Measurements from ENCODE around the gene CDYL.
"Not testable (repeated sequence)": the region's sequence is repeated elsewhere in the genome, so short reads cannot be mapped to it uniquely, and the experiment has no call there.

CDYL gene

DNA sequence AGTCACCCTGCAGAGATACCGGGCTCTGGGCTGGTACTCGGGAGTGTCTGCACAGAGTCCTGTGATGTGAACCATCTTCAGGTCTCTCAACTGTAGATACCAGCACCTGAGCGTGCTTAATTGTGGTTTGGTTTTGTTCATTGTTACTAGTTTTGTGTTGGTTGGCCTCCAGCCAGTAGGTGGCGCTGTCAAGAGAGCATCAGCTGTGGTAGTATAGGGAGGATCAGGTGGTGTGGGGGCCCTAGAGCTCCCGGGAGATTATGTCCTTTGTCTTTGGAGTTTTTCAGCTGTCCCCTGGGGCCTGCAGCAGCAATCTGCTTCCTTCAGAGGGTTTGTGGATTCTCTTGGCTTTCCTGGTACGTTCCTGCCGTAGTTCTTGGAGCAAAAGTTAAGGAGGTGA is 67.9 kb downstream of the CDYL start:
- no peak for DNase-seq (ENCODE audit: low read depth)

DNA sequence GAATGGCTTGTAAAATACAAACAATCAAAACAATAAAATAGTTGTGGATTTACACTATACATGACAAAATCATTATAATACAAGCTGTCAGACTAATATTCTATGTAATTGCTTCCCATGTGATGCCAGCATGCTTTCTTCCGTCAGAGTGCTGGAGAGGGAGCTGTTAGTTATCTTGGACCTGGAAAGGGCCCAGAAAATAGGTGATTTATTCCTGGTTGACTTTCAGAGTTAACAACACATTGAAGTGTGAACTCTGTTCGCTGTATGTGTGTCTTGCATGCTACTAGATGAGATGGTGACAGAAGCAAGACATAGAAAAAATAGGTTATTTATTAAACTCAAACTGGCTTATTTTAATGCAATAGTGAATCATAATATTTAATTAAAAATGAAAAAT is 70.2 kb downstream of the CDYL start:
- DNase-seq (ENCODE audit: low read depth) = no peak

DNA sequence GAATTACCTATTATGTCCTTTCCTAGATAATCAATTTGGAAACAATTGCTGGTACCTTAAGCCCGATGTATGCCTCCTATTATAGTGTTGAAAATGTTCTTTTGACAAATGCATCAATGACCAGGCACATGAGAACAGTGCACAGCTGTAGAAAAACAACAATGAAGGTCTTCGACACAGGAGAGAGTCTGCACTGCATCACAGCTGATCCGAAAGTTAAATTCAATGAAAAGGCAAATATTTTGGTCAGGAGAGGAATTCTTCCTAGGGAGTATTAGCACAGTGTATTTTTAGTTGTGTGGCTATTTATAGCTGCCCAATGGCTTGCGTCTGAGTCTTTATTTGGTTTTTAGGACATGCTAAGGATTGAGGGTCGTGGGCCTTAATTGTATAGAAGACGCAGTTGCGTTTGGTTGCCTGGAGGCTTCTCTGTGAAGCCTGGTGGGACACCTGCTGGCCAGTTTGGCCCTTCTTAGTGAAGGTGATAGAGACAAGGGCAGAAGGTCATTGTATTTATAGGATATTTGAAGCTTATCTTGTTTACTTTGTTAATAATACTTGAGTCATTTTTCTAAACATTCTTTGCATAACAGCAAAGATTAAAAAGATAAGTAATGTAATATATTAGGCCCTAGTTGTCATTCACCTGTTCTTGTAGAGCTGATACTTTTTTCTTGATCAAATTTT is 72.3 kb downstream of the CDYL start:
- DNase-seq (ENCODE audit: low read depth) = no peak

DNA sequence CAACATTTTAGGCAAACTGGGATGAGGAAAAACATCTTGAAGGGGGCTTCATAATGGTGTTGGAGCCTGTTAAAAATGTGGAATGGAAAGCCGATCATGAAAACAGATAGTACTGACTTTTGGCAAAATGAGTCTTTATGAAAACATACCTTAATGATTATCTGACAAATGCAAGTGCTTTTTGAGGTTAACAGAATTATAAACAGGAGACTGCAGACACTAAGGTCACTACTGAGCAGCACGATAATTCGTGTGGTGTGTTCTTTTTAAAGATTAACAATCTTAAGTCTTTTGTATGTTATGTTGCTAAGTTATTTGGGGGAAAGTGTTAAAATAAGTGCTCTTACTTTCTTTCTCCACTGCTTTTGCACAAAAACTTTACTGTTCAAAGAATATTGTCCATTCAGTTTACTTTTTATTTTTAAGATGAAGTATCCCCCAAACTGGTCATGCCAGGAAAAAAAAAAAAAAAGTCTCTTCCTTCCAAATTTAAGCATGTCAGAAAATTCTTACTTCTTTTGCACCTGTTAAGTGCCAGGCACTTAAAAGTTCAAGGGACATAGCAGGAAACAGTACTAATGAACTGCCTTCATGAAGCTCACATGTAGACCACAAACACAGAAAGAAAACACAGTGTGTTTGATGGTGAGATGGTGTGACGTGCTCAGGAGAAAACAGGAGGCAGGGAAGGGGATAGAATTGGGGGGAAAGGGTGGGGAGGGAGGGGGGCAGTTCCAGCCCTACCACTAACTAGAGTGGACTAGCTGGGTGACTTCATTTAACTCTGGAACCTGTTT is 73.2 kb downstream of the CDYL start:
- DNase-seq (ENCODE audit: low read depth) = no peak

DNA sequence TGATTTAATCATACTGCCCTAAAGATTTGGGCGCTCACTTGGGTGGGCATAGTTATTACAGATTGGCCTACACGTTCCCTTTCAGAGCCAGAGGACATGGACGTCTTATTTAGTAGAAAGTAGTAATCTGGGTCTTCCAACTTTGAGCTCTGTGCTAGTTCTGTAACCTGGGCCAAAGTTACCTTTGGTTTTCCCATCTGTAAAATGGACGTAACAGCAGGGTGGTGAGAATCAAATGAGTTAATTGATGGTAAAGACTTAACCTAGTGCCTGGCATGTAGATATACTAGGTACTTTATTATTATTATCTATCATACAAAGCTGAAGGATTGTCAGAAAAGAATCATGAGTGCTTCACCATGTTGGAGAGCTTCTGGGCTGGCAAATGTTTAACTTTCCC is 74.8 kb downstream of the CDYL start:
- no peak for DNase-seq (ENCODE audit: low read depth)

DNA sequence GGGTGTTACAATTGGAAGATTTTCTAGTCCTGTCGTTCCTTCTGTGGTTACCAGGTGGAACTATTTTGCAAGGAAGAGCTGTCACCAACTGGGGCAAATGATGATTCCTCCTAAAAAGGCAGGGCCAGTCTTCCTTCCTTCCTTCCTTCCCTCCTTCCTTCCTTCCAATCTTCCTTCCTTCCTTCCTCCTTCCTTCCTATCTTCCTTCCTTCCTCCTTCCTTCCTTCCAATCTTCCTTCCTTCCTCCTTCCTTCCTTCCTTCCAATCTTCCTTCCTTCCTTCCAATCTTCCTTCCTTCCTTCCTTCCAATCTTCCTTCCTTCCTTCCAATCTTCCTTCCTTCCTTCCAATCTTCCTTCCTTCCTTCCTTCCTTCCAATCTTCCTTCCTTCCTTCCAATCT is 76.0 kb downstream of the CDYL start:
- not testable (repeated sequence) for DNase-seq (ENCODE audit: low read depth)

DNA sequence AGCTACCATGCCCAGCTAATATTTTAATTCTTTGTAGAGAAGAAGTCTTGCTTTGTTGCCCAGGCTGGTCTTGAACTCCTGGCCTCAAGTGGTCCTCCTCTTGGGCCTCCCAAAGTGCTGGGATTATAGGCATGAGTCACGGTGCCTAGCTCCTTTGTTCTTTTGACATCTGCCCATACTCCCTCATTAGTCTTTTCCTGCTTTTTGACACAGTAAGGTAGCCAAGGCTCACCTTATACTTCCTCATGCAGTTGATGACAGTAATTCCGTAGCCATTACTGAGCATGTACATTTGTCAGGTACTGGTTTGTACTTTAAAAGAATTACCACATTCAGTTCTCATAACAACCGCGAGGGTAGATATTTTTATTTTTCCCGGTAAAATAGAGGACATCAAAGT is 76.7 kb downstream of the CDYL start:
- DNase-seq (ENCODE audit: low read depth) = no peak

DNA sequence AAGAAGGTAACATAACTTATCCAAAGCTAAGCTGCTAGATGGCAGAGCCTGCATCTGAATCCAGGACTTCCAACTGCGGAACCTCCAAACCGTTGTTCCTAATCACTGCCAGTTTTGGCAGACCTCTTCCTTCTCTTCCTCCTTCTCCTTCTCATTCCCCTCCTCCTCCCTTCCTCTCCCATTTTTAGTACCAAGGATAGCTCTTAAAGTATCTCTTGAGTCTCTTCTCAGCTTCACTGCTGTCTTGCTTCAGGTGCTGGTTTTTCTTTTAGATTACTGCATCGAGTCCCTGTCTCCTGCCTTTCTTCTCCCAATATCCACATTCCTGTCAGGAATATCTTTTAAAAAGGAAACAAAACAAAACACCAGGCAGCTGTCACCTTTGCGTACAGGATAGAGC is 77.1 kb downstream of the CDYL start:
- no peak for DNase-seq (ENCODE audit: low read depth)

DNA sequence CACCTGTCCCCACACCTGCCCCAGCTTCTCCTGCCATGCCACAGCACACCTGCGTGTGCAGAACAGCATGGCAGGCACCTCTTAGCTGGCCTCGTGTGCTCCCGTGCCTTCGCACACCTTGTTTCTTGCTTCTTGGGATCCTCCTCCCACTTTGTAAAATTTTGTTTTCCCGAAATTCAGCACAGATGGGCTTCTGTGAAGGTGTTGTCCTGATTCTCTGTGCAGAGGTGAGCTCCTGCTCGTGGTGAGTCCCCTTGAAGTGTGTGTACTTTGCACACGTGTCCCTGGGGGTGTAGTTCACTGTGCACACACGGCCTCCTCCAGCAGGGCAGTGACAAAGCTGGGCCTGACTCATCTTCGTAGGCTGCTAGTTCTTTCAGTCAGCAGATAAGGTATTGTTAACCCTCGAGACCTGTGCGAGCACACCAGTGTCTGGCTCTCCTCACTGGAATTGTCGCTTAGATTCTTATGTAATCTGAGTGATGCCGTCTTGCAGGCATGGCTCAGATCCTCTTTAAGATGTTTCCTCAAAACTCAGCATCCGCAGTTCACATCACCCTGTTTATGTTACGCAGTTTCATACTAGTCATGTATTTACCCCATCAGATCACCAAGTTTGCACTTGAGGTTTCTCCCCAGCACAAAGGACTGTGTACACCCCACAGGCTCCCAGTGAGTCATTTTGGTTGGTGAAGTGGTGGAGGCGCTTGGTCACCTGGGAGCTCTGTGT is 77.7 kb downstream of the CDYL start:
- no peak for DNase-seq (ENCODE audit: low read depth)

DNA sequence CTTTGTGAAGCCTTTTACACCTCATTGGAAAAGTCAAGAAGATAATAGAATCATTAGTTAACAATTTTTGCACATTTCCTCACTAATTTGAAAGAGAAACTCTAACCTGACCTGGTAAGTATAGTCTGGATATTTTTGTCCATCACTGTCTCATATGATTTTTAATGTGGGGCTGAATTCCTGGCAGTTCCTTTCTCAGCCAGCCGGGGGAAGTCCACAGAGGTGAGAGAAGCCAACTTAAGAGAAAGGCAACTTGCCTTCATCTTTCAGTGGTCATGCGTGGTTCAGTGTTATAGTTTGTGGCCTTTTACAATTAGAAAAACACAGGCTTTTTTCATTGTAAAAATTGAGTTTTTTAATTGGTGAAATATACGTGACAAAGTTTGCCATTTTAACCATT is 80.6 kb downstream of the CDYL start:
- DNase-seq (ENCODE audit: low read depth) = no peak

DNA sequence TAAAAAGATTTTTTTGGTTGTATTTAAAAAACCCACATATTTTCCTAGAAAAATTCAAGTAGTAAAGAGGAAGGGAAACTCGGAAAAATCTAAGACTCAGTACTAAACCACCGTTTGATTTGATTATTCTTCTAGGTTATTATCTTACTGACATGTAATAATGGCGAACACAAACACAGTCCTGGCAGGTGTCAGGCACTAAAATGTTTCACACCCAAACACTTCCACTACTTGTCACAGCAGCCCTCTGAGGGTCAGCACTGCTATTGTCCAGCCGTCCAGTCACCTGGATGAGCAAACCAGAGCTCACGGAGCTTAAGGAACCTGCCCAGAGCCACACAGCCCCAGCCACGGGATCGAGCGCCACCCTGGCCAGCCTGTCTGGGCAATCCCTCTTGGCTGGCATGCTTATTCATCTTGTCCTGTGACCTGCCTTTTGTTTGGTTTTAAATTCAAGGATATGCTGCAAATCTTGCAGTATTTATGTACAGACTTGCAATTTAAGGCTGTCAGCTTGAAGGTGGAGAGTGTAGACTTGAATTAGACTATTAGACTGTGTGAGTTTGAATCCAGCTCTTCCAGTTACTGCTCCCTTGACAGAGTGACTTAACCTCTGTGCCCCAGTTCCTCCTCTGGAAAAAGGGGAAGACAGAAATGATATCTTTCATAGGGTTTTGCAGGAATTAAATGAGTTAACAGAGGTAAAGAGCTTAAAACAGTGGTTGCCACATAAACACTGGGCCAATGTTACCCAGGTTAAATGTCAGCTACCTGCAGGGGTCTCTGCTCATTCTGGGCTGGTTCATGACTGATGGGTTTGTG is 82.2 kb downstream of the CDYL start:
- no peak for DNase-seq (ENCODE audit: low read depth)

DNA sequence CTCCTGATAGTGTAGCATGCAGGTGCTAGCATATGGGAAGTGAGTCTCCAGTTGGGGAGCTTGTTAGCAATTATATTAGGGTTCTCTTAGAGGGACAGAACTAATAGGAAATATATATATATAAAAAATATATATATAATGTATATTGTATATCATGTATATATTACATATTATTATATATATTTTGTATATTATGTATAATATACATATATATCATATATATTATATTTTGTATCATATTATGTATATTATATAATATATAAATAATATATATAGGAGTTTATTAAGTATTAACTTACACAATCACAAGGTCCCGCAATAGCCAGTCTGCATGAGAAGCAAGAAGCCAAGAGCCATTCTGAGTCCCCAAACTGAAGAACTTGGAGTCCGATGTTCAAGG is 84.2 kb downstream of the CDYL start:
- DNase-seq (ENCODE audit: low read depth) = no peak

DNA sequence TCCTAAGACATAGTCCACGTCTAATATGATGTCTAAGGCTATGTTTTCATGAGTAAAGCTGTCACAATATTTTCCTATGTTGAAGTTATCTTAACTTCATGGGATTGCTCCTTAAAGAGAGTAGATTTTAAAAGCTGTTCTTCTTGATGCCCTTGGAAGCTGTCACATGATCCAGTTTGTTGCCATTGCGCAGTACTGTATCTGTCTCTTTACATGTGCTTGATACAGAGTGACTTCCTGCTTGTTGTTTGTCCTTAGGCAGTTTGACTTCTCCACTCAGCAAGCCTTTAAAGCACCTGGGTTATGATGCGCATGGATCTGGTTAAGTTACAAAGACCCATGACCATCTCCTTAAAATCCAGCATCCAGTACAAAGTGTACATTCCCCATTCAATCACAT is 85.4 kb downstream of the CDYL start:
- no peak for DNase-seq (ENCODE audit: low read depth)

DNA sequence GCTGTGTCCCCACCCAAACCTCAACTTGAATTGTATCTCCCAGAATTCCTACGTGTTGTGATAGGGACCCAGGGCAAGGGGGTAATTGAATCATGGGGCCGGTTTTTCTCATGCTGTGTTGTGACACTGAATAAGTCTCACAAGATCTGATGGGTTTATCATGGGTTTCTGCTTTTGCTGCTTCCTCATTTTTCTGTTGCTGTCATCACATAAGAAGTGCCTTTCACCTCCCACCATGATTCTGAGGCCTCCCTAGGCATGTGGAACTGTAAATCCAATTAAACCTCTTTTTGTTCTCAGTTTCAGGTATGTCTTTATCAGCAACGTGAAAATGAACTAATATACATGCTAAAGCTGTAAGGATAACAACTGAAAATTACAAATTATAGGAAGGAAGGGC is 88.3 kb downstream of the CDYL start:
- no peak for DNase-seq (ENCODE audit: low read depth)

DNA sequence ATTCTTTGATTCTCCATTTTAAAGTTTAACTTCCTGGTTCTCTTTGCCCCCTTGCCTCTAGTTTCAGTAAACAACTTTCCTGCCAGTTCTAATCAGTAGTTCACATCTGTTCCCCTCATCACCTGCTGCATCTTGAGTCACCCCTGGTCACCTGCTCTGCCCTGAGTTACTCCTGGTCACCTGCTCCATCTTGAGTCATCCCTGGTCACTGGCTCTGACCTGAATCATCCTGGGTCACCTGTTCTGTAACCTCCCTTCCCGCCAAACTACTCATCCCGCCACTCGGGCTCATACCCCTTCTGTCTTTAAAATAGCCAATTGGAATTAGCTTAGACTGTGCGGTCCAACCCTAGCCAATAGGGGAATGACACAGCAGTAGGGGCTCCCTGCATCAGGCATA is 88.8 kb downstream of the CDYL start:
- not testable (repeated sequence) for DNase-seq (ENCODE audit: low read depth)

DNA sequence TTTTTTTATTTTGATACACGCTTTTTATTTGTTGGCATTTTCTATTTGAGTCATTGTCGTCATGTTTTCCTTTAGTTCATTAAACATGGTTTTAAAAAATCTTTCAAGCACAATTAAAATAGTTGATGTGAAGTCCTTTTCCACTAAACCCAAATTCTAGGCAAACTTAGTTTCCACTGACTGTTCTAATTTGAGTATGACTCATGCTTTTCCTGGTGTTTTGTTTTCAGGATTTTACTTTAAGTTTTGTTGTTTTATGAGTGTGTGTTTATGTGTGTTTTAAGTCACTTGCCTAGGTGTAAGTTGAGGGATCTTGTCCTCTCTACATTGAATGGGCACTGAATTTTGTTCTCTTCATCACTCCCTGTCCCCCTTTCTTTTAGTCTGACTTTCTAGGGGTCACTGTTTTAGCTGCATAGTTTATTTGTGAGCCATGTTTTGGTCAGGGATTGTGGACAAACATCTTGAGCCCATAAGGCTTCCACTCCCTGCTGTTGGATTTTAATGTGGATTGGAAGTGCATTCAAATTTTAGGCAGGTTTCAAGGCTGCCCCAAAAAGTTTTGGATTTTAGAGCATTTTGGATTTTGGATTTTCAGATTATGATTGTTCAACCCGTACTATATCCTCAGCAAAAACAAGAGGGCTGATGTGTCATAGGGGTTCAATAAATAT is 94.8 kb downstream of the CDYL start:
- DNase-seq (ENCODE audit: low read depth) = no peak

DNA sequence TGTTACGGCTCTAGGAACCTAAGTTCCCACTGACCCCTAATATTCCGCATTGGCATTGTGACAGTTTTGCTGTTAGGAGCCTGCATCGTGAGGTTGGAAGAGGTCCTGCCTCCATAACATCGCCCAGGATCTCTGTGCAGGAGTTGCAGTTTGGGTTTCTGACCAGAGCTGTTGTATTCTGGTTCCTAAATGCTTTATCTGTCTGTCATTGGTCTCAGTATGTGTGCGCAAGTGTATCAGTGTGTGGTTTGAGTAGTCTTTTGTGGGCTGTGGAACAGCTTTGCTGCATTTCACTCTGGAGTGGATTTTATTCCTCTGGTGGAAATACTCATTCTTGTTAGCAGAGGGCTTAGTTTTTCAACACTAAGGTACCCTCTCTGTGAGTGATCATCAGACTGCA is 95.6 kb downstream of the CDYL start:
- no peak for DNase-seq (ENCODE audit: low read depth)

DNA sequence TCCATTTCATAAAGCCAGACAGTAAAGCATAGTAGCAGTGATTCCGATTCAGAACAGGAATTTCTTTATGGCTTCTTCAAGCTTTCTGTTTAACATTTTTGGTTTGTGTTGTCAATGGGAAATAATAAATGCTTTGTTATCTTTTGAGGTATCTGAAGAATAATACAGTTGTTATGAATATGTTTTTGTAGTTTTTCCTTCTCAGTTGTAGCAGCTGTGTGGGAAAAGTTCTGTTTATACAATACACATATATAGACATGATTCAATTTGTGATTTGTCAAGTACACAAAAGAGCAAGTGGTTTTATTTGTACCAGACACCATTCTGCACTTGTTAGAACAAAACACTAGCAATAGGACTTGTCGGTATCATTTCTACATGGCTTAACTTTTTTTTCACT is 96.6 kb downstream of the CDYL start:
- no peak for DNase-seq (ENCODE audit: low read depth)

DNA sequence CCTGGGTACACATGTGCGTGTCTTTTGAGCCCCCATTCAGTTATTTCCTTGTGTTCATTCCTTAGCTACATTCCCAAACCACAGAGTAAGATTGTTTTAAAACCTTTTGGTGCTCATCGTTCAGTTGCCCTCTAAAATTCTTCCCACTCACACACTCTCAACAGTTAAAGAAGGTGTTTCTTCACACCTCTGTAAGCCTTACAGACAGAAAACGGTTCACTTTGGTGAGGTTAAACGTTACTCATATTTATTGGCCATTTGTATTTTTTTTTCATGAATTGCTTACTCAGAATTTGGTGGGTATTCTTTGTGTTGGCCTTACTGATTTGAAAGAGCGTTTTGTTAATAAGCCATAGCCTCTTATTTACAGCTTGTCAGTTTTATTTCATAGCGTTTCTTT is 97.7 kb downstream of the CDYL start:
- no peak for DNase-seq (ENCODE audit: low read depth)

DNA sequence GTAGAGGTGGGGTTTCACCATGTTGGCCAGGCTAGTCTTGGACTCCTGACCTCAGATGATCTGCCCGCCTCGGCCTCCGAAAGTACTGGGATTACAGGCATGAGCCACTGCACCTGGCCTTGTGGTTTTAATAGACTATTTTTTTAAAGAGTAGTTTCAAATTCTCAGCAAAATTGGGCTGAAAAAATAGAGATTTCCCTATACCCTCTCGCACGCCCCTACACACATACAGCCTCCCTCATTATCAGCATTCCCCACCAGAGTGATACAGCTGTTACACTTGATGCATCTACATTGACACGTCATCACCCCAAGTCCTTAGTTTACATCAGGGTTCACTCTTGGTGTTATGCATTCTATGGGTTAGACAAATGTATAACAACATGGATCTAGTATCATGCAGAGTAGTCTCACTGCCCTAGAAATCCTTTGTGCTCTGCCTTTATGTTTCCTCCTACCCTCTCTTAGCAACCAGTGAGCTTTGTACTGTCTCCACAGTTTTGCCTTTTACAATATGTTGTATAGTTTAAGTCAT is 103.6 kb downstream of the CDYL start:
- DNase-seq (ENCODE audit: low read depth) = no peak

DNA sequence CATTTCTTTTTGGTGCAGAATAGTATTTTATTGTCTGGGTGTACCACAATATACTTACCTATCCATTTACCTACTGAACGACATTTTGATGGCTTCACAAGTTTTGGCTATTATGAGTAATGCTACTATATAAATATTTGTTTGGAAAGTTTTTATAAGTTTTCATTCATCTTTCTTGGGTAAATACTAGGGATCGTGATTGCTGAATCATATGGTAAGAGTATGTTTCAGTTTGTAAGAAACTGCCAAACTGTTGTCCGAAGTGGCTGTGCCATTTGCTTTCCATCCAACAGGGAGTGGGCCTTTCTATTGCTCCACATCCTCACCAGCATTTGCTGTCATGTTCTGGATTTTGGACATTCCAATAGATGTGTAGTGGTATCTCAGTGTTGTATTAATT is 104.2 kb downstream of the CDYL start:
- DNase-seq (ENCODE audit: low read depth) = no peak

DNA sequence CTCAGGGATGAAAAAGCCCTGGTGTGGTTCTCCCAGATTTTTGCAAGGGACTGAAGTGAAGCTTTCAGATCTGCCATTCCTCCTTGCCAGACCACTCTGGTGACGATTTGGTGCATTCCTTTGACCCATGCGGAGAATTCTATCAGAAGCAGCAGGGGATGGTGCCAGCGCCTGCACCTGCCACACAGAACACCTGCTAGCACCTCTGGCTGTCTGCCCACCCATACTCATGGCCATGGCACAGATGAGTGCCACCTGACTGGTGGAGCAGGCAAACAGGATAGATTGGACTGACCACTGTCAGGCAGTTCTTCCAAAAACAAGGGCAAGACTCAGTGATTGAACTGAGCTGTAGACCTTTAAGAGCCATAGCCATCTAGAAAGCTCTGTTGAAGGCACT is 107.1 kb downstream of the CDYL start:
- DNase-seq (ENCODE audit: low read depth) = no peak
